H1 (cell line): ENCODE measurements around the gene JMJD1C.

ENCODE experiments used
- CHD1 ChIP-seq: IDR thresholded peaks from 2 replicates; pipeline ENCODE4 v1.6.1; 2012; ENCODE audit warnings: low read depth, low read length, improper control_type of control experiment
- CTCF ChIP-seq, 3 experiments: IDR thresholded peaks; 1 replicate in 2 of 3; 2 replicates in 1 of 3; pipeline versions ENCODE4 v1.5.1 to v1.6.1; 2011; ENCODE audit warnings: low read length in 3 of 3, mild to moderate bottlenecking in 3 of 3, inconsistent platforms in 2 of 3, low read depth in 1 of 3, moderate library complexity in 1 of 3; ENCODE audit not compliant: insufficient read depth in 1 of 3; ENCODE audit errors: control extremely low read depth in 1 of 3
- GABPA ChIP-seq: IDR thresholded peaks from 2 replicates; pipeline ENCODE4 v1.6.1; 2011; ENCODE audit warnings: mild to moderate bottlenecking, low read length, moderate library complexity, borderline replicate concordance; ENCODE audit not compliant: insufficient read depth
- NRF1 ChIP-seq: IDR thresholded peaks from 2 replicates; pipeline ENCODE4 v1.6.1; 2011; ENCODE audit warnings: mild to moderate bottlenecking, low read depth, low read length, improper control_type of control experiment
- PHF8 ChIP-seq: fragments of 200-600 bp; sonication (generic); conservative IDR thresholded peaks from 2 replicates; pipeline ENCODE4 v1.7.1; 2012; ENCODE audit warnings: low read depth, mild to moderate bottlenecking, inconsistent platforms, low read length, moderate library complexity
- POLR2A ChIP-seq, 2 experiments: IDR thresholded peaks; 1 replicate in 1 of 2; 2 replicates in 1 of 2; pipeline ENCODE4 v1.6.1; 2011; ENCODE audit warnings: low read depth in 2 of 2, low read length in 2 of 2, mild to moderate bottlenecking in 2 of 2; ENCODE audit errors: control extremely low read depth in 1 of 2
- SAP30 ChIP-seq: fragments of 300-600 bp; sonication (generic); IDR thresholded peaks from 2 replicates; pipeline ENCODE4 v1.7.1; 2012; ENCODE audit warnings: low read length, moderate library complexity, mild to moderate bottlenecking, inconsistent platforms; ENCODE audit not compliant: insufficient read depth, insufficient replicate concordance
- SRF ChIP-seq: IDR thresholded peaks from 2 replicates; pipeline ENCODE4 v1.6.1; 2011; ENCODE audit warnings: mild to moderate bottlenecking, low read depth, low read length, moderate library complexity
- SUZ12 ChIP-seq: fragments of 200-600 bp; sonication (generic); IDR thresholded peaks from 2 replicates; pipeline ENCODE4 v1.6.1; 2012; ENCODE audit warnings: mild to moderate bottlenecking, inconsistent platforms, low read length, moderate library complexity, mixed read lengths
- TAF7 ChIP-seq: optimal IDR thresholded peaks from 2 replicates; pipeline ENCODE3; 2011; ENCODE audit warnings: low read depth, mild to moderate bottlenecking, inconsistent platforms, low read length, moderate library complexity, borderline replicate concordance
- YY1 ChIP-seq: IDR thresholded peaks from 2 replicates; pipeline ENCODE4 v1.6.1; 2011; ENCODE audit warnings: low read depth, mild to moderate bottlenecking, low read length
- ZNF274 ChIP-seq: IDR thresholded peaks from 2 replicates; pipeline ENCODE4 v1.7.0; 2012; ENCODE audit warnings: low read length, borderline replicate concordance; ENCODE audit errors: extremely low read depth
- TF ChIP-seq, protein P1 (sequence below): IDR thresholded peaks from 2 replicates; pipeline ENCODE4 v1.6.1; 2012; ENCODE audit warnings: inconsistent platforms

GRCh38 chr10:63175534-63175933, 290.2 kb downstream of the JMJD1C start:
- TF ChIP-seq ZNF274 = no peak
- no peak for TF ChIP-seq CTCF (IDR thresholded peaks at IDR 0.05; ENCODE audit: control extremely low read depth in 1 of 3, insufficient read depth in 1 of 3, low read depth in 1 of 3, low read length in 3 of 3)
- no peak for TF ChIP-seq NRF1
- TF ChIP-seq PHF8 = no peak
- no peak for TF ChIP-seq YY1
- TF ChIP-seq SUZ12 = no peak
- TF ChIP-seq POLR2A (IDR thresholded peaks at IDR 0.05; ENCODE audit: control extremely low read depth in 1 of 2, low read depth in 2 of 2, low read length in 2 of 2) = no peak
- no peak for TF ChIP-seq SAP30
- TF ChIP-seq CHD1 = no peak
- TF ChIP-seq TAF7 = no peak
- TF ChIP-seq SRF = no peak
- no peak for TF ChIP-seq GABPA
- TF ChIP-seq, protein P1, sequence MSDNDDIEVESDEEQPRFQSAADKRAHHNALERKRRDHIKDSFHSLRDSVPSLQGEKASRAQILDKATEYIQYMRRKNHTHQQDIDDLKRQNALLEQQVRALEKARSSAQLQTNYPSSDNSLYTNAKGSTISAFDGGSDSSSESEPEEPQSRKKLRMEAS = no peak
